SH-SY5Y (cell line): ENCODE data around the gene AGRN.

Source experiments
- GATA2 ChIP-seq: IDR thresholded peaks from 2 replicates; pipeline ENCODE4 v1.6.1; 2011; ENCODE audit warnings: mild to moderate bottlenecking, low read depth, low read length
- GATA3 ChIP-seq: IDR thresholded peaks from 2 replicates; pipeline ENCODE4 v1.6.1; 2011; ENCODE audit warnings: low read depth, mild to moderate bottlenecking, low read length, moderate library complexity

AGRN gene

GRCh38 chr1:1080122-1080757 is 60.3 kb downstream of the AGRN start:
- TF ChIP-seq GATA2 (peak; percentile 61; the same call in 1 of the 2 replicates), GATA3 (no peak)

DNA sequence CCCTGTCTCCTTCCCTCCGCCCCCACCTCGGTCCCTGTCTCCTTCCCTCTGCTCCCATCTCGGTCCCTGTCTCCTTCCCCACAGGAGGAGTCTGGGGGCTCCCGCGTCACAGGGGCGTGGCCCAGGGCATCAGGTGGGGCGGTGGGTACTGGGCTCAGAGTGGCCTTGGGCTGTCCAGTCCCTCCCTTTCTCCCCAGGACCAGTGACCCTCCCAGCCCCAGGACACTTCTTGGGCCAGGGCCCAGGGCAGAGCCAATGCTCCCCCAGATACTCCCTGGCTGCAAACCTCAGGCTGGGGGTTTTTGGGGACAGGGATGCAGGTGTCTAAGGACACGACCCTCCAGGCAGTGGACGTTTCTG is 61.0 kb downstream of the AGRN start:
- TF ChIP-seq GATA2 (no peak), GATA3 (no peak)

- TF ChIP-seq GATA3 (no peak), GATA2 (no peak)
Observed at GRCh38 chr1:1081311-1082238, 61.7 kb downstream of the AGRN start.

DNA sequence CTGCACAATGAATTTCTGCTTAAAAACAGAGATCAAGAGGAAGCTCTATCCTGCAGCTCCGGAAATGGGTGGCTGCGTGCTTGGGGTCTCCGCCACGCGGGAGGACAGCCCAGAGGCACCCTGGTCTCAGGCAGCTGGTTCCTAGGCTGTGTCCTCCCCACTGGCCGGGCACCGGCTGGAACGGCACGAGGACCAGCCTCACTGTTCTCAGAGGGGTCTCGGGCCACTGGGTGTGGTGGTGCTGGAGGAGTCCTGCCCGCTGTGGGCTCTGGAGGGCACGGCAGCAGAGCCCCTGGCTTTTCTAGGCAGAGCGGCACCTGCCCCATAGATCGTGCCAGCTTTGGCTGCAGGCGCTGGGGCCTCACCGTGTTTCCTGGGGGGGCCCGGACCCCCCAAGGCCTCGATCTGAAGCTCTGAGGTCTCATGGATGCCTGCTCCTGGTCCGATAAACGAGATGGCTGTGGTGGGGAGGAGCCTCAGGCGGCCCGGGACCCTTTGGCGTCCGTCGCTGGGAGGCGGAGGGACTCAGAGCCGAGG is 62.4 kb downstream of the AGRN start:
- no peak for TF ChIP-seq GATA2
- TF ChIP-seq GATA3 = no peak

DNA sequence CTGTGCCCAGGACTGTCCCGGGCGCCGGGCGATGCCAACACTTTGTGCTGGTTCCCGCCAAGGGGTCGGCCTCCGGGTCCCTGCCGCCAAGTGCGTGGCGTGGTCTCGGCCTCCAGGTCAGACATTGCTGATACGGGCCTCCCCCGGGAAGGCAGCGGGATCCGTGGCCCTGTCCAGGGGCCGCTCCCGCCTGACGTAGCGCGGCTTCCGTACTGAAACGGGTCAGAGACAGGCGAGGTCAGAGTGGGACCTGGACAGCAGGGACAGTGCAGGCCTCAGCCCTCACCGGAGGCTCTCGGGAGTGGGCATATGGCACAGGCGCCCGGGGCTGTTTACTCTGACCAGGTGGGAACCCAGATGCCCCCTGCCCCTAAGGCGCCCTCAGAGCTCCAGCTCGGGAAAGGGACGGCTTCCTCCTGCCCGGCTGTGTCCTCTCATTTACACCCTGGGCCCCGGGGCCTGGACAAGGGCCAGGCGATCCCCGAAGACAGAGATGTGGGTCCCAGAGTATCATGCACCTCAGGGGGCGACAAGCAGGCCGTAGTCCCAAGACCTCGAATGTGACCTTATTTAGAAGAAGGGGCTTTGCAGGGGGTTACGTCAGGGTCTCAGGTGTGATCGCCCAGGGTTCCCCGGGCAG is 63.0 kb downstream of the AGRN start:
- no peak for TF ChIP-seq GATA3
- TF ChIP-seq GATA2 = no peak

GRCh38 chr1:1083416-1084371 is 63.8 kb downstream of the AGRN start:
- no peak for TF ChIP-seq GATA3
- no peak for TF ChIP-seq GATA2

- TF ChIP-seq GATA2 (no peak), GATA3 (no peak)
Observed at GRCh38 chr1:1084372-1085170, 64.7 kb downstream of the AGRN start.

- TF ChIP-seq GATA3 = no peak
- TF ChIP-seq GATA2 = no peak
Observed at GRCh38 chr1:1085171-1085841, 65.4 kb downstream of the AGRN start.

- TF ChIP-seq GATA2 = no peak
- TF ChIP-seq GATA3 = no peak
Observed at GRCh38 chr1:1085911-1086841, 66.3 kb downstream of the AGRN start.

DNA sequence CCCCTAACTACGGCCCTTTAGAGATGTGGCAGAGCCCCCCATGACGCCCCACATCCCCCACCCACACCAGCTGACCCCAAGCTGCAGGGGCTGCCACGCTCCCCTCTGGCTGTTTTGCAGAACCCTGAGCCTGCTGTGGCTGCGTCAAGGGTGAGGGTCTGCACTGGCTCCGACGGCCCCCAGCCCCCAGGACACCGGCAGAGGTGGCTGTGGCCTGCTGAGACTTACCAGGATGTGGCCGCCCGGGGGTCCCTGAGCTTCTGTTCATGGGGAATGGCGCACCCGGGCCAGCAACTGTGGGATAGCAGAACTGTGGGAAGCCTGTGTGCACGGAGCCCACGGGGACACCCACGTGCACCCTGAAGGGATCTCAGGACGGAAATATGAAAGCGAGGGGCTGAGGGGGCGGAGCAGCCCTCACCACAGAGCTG is 67.0 kb downstream of the AGRN start:
- TF ChIP-seq GATA2 = no peak

DNA sequence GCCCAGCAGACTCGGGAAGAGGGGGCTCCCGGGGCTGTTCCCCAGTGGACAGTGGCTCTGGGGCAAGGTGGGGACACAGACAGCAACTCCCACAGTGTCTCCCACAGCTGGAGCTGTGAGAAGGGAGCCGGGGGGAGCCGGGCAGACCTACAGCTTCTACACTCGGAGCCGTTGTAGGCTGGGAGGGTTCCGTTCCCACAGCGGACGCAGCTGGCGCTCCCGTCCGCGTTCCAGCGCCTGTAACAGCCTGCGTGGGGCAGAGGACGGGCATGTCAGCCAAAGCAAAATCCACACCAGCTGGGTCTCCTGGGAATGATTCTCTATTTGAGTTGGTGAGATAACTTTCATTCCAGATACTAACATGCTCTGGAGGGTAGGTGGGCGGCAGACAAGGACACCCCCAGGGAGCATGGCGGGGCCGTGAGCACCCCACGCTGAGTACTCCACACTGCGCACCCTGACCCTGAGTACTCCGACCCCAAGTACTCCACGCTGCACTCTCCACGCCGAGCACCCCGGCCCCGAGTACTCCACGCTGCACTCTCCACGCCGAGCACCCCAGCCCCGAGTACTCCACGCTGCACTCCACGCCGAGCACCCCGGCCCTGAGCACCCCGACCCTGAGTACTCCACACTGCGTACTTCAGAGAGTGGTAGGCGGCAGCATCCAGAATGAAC is 67.6 kb downstream of the AGRN start:
- no peak for TF ChIP-seq GATA3
- no peak for TF ChIP-seq GATA2
